GM23338 (cell line): ENCODE data around the gene VPS8. TPM values are rescaled to one million over a fixed set of nuclear protein-coding genes. Genes with fewer than 3 reads are reported as not detected.

Experiments used
- ATAC-seq: fragments of 200-7000 bp; cut with Tn5 transposase; 3 replicates; pipeline ENCODE4 v1.9.1; 2020
- DNase-seq: peaks from one replicate; pipeline ENCODE4 v3.0.0-alpha.2; 2015; ENCODE audit warnings: low spot score
- H2AFZ ChIP-seq: fragments of 200-600 bp; sonication (generic); 2 replicates; pipeline ENCODE4 v1.8.0; 2016; ENCODE audit warnings: antibody characterized with exemption, mild to moderate bottlenecking, moderate library complexity
- H3F3A ChIP-seq: fragments of 200-600 bp; sonication (generic); replicated peaks from 2 replicates; pipeline ENCODE4 v1.8.0; 2017; ENCODE audit warnings: antibody characterized with exemption, mixed run types, low read depth
- H3K27ac ChIP-seq: fragments of 200-600 bp; sonication (generic); 2 replicates; pipeline ENCODE4 v1.6.1; 2016; ENCODE audit warnings: low read depth
- H3K27me3 ChIP-seq: fragments of 200-600 bp; sonication (generic); 2 replicates; pipeline ENCODE4 v1.8.0; 2016; ENCODE audit warnings: mild to moderate bottlenecking, mixed run types, moderate library complexity; ENCODE audit not compliant: insufficient read depth
- H3K36me3 ChIP-seq: fragments of 200-600 bp; sonication (generic); 2 replicates; pipeline ENCODE4 v1.8.0; 2016; ENCODE audit warnings: mild to moderate bottlenecking; ENCODE audit not compliant: insufficient read depth
- H3K4me1 ChIP-seq: fragments of 200-600 bp; sonication (generic); 2 replicates; pipeline ENCODE4 v1.8.0; 2016; ENCODE audit warnings: mild to moderate bottlenecking, moderate library complexity; ENCODE audit not compliant: insufficient read depth
- H3K4me2 ChIP-seq: fragments of 200-600 bp; sonication (generic); 2 replicates; pipeline ENCODE4 v1.7.1; 2017; ENCODE audit warnings: mixed run types
- H3K4me3 ChIP-seq: fragments of 200-600 bp; sonication (generic); 2 replicates; pipeline ENCODE4 v1.6.1; 2016; ENCODE audit warnings: mixed run types
- H3K79me2 ChIP-seq: fragments of 200-600 bp; sonication (generic); replicated peaks from 2 replicates; pipeline ENCODE4 v1.8.0; 2017; ENCODE audit warnings: mild to moderate bottlenecking; ENCODE audit not compliant: insufficient read depth
- H3K9me2 ChIP-seq: fragments of 200-600 bp; sonication (generic); 2 replicates; pipeline ENCODE4 v1.8.0; 2017; ENCODE audit not compliant: insufficient read depth
- H4K20me1 ChIP-seq: fragments of 200-600 bp; sonication (generic); replicated peaks from 2 replicates; pipeline ENCODE4 v1.8.0; 2017; ENCODE audit warnings: mild to moderate bottlenecking; ENCODE audit not compliant: insufficient read depth
- H3K27ac Mint-ChIP-seq: 2 replicates; pipeline ENCODE4 v1.8.0; 2020; ENCODE audit warnings: inconsistent platforms, mild to moderate bottlenecking, moderate library complexity, mixed read lengths
- H3K27me3 Mint-ChIP-seq: 3 replicates; pipeline ENCODE4 v1.8.0; 2022; ENCODE audit warnings: low read depth, mild to moderate bottlenecking, moderate library complexity, mixed read lengths, inconsistent platforms; ENCODE audit not compliant: insufficient read depth, poor library complexity
- H3K36me3 Mint-ChIP-seq: 3 replicates; pipeline ENCODE4 v1.8.0; 2021; ENCODE audit warnings: low read depth, mild to moderate bottlenecking, inconsistent platforms, moderate library complexity, mixed read lengths
- H3K4me1 Mint-ChIP-seq: 3 replicates; pipeline ENCODE4 v1.8.0; 2020; ENCODE audit warnings: mild to moderate bottlenecking, inconsistent platforms, mixed read lengths
- H3K4me3 Mint-ChIP-seq: 3 replicates; pipeline ENCODE4 v1.8.0; 2021; ENCODE audit warnings: moderate library complexity, mild to moderate bottlenecking, inconsistent platforms, mixed read lengths
- H3K9me3 Mint-ChIP-seq: 3 replicates; pipeline ENCODE4 v1.8.0; 2020; ENCODE audit warnings: moderate library complexity, mild to moderate bottlenecking, inconsistent platforms, mixed read lengths
- CREB1 ChIP-seq: fragments of 250-450 bp; sonication (Bioruptor Pico); IDR thresholded peaks from 2 replicates; pipeline ENCODE4 v1.5.0; 2020; ENCODE audit warnings: low read depth, mild to moderate bottlenecking, moderate library complexity
- EZH2 ChIP-seq: fragments of 200-600 bp; sonication (generic); IDR thresholded peaks from one replicate; pipeline ENCODE4 v1.8.0; 2017; ENCODE audit warnings: antibody characterized with exemption, mild to moderate bottlenecking, low read depth; ENCODE audit not compliant: unreplicated experiment
- EZH2phosphoT487 ChIP-seq: fragments of 200-600 bp; sonication (generic); IDR thresholded peaks from one replicate; pipeline ENCODE4 v1.8.1; 2018; ENCODE audit warnings: antibody characterized with exemption; ENCODE audit not compliant: unreplicated experiment
- JUNB ChIP-seq: IDR thresholded peaks from one replicate; pipeline ENCODE4 v1.6.1; 2016; ENCODE audit warnings: antibody characterized with exemption; ENCODE audit not compliant: unreplicated experiment
- NANOG ChIP-seq: IDR thresholded peaks from 2 replicates; pipeline ENCODE4 v1.6.1; 2016; ENCODE audit warnings: antibody characterized with exemption, borderline replicate concordance
- POLR2AphosphoS5 ChIP-seq: IDR thresholded peaks from 2 replicates; pipeline ENCODE4 v1.6.1; 2016; ENCODE audit warnings: antibody characterized with exemption, low read depth
- STAT1 ChIP-seq: IDR thresholded peaks from one replicate; pipeline ENCODE4 v1.6.1; 2016; ENCODE audit warnings: antibody characterized with exemption; ENCODE audit not compliant: unreplicated experiment
- ZNF114 ChIP-seq: fragments of 250-450 bp; sonication (Bioruptor Pico); IDR thresholded peaks from 2 replicates; pipeline ENCODE4 v1.5.0; 2020; ENCODE audit warnings: mild to moderate bottlenecking, moderate library complexity
- ZNF331 ChIP-seq: fragments of 250-450 bp; sonication (Bioruptor Pico); IDR thresholded peaks from 2 replicates; pipeline ENCODE4 v1.5.0; 2020; ENCODE audit warnings: low read depth, mild to moderate bottlenecking, moderate library complexity
- polyA plus RNA-seq: library from polyadenylated mRNA; unstranded; fragments of >200 nt; fragmentation: Nextera tagmentation; extraction: Ambion mirVana; gene quantifications from 2 replicates; pipeline ENCODE4 v1.2.1, GENCODE V29; 2016
- total RNA-seq: library from RNA; depleted of rRNA; stranded (reverse); fragments of >200 nt; shearing (Covaris generic); gene quantifications from 2 replicates; pipeline ENCODE4 v1.2.3, GENCODE V29; 2014
- TF ChIP-seq, protein P1 (sequence below): fragments of 250-450 bp; sonication (Bioruptor Pico); IDR thresholded peaks from 2 replicates; pipeline ENCODE4 v1.5.0; 2020; ENCODE audit warnings: mild to moderate bottlenecking, moderate library complexity
- TF ChIP-seq, protein P2 (sequence below): IDR thresholded peaks from 2 replicates; pipeline ENCODE4 v1.6.1; 2016; ENCODE audit warnings: antibody characterized with exemption
- TF ChIP-seq, protein P3 (sequence below), 2 experiments: fragments of 200-600 bp in 1 of 2; sonication (generic) in 1 of 2; conservative IDR thresholded peaks; 2 replicates each; pipeline versions ENCODE4 v1.5.1 to v1.6.1; 2016 to 2017; ENCODE audit warnings: antibody characterized with exemption in 2 of 2, low read depth in 2 of 2, mild to moderate bottlenecking in 2 of 2, moderate library complexity in 1 of 2
- TF ChIP-seq, protein P4 (sequence below): IDR thresholded peaks from one replicate; pipeline ENCODE4 v1.6.1; 2018; ENCODE audit warnings: antibody characterized with exemption; ENCODE audit not compliant: unreplicated experiment

Gene VPS8
- total and polyA plus RNA-seq, 2 experiments from 2014 or later, result 17.3 to 45.5 TPM

DNA sequence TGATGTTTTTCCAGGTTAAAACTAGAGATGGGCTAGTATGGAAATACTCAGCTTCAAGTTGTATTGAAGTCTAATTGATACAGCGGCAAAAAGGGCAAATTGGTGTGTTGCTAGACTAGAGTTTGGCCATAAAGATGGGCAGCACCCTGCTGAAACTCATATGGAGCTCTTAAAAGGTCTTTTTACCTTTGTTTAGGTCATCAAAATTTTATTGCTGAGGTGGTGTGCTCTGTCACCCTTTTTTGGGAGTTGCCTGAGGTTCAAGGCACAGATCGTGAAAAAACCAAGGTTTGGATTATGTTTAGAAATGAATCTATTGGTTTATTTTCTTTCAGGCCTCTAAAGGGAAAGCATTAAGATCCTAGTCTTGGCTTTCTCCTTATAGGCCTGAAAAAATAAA is 38.2 kb downstream of the VPS8 start:
- Histone ChIP-seq H3K4me2 (no peak overlapping the region), H3K27me3 (no peaks in the 10 kb centered on the region), H3K9me2 (no peaks in the 10 kb centered on the region), H2AFZ (no peak overlapping the region), H3K79me2 (no peaks in the 10 kb centered on the region), H3K27ac (no peak overlapping the region), H3K4me1 (no peaks in the 10 kb centered on the region), H3K36me3 (no peaks in the 10 kb centered on the region), H3K4me3 (no peak overlapping the region), H4K20me1 (no peaks in the 10 kb centered on the region), H3F3A (no peaks in the 10 kb centered on the region)
- no peak overlapping the region for H3K27ac Mint-ChIP-seq
- no peak overlapping the region for H3K4me3 Mint-ChIP-seq
- no peaks in the 10 kb centered on the region for H3K36me3 Mint-ChIP-seq
- H3K4me1 Mint-ChIP-seq, result no peaks in the 10 kb centered on the region
- H3K27me3 Mint-ChIP-seq, result no peaks in the 10 kb centered on the region
- DNase-seq (no peak), ATAC-seq (no peak)
- H3K9me3 Mint-ChIP-seq, result no peaks in the 10 kb centered on the region
- no peak for TF ChIP-seq EZH2
- TF ChIP-seq, protein P1, sequence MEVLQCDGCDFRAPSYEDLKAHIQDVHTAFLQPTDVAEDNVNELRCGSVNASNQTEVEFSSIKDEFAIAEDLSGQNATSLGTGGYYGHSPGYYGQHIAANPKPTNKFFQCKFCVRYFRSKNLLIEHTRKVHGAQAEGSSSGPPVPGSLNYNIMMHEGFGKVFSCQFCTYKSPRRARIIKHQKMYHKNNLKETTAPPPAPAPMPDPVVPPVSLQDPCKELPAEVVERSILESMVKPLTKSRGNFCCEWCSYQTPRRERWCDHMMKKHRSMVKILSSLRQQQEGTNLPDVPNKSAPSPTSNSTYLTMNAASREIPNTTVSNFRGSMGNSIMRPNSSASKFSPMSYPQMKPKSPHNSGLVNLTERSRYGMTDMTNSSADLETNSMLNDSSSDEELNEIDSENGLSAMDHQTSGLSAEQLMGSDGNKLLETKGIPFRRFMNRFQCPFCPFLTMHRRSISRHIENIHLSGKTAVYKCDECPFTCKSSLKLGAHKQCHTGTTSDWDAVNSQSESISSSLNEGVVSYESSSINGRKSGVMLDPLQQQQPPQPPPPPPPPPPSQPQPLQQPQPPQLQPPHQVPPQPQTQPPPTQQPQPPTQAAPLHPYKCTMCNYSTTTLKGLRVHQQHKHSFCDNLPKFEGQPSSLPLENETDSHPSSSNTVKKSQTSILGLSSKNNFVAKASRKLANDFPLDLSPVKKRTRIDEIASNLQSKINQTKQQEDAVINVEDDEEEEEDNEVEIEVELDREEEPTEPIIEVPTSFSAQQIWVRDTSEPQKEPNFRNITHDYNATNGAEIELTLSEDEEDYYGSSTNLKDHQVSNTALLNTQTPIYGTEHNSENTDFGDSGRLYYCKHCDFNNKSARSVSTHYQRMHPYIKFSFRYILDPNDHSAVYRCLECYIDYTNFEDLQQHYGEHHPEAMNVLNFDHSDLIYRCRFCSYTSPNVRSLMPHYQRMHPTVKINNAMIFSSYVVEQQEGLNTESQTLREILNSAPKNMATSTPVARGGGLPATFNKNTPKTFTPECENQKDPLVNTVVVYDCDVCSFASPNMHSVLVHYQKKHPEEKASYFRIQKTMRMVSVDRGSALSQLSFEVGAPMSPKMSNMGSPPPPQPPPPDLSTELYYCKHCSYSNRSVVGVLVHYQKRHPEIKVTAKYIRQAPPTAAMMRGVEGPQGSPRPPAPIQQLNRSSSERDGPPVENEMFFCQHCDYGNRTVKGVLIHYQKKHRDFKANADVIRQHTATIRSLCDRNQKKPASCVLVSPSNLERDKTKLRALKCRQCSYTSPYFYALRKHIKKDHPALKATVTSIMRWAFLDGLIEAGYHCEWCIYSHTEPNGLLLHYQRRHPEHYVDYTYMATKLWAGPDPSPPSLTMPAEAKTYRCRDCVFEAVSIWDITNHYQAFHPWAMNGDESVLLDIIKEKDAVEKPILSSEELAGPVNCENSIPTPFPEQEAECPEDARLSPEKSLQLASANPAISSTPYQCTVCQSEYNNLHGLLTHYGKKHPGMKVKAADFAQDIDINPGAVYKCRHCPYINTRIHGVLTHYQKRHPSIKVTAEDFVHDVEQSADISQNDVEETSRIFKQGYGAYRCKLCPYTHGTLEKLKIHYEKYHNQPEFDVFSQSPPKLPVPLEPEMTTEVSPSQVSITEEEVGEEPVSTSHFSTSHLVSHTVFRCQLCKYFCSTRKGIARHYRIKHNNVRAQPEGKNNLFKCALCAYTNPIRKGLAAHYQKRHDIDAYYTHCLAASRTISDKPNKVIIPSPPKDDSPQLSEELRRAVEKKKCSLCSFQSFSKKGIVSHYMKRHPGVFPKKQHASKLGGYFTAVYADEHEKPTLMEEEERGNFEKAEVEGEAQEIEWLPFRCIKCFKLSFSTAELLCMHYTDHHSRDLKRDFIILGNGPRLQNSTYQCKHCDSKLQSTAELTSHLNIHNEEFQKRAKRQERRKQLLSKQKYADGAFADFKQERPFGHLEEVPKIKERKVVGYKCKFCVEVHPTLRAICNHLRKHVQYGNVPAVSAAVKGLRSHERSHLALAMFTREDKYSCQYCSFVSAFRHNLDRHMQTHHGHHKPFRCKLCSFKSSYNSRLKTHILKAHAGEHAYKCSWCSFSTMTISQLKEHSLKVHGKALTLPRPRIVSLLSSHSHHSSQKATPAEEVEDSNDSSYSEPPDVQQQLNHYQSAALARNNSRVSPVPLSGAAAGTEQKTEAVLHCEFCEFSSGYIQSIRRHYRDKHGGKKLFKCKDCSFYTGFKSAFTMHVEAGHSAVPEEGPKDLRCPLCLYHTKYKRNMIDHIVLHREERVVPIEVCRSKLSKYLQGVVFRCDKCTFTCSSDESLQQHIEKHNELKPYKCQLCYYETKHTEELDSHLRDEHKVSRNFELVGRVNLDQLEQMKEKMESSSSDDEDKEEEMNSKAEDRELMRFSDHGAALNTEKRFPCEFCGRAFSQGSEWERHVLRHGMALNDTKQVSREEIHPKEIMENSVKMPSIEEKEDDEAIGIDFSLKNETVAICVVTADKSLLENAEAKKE (CRISPR knock-in tag), result no peak
- TF ChIP-seq JUNB, result no peak
- TF ChIP-seq STAT1, result no peak
- TF ChIP-seq, protein P2, sequence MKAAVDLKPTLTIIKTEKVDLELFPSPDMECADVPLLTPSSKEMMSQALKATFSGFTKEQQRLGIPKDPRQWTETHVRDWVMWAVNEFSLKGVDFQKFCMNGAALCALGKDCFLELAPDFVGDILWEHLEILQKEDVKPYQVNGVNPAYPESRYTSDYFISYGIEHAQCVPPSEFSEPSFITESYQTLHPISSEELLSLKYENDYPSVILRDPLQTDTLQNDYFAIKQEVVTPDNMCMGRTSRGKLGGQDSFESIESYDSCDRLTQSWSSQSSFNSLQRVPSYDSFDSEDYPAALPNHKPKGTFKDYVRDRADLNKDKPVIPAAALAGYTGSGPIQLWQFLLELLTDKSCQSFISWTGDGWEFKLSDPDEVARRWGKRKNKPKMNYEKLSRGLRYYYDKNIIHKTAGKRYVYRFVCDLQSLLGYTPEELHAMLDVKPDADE, result no peak
- TF ChIP-seq CREB1 (CRISPR knock-in tag), result no peak
- TF ChIP-seq, protein P3, sequence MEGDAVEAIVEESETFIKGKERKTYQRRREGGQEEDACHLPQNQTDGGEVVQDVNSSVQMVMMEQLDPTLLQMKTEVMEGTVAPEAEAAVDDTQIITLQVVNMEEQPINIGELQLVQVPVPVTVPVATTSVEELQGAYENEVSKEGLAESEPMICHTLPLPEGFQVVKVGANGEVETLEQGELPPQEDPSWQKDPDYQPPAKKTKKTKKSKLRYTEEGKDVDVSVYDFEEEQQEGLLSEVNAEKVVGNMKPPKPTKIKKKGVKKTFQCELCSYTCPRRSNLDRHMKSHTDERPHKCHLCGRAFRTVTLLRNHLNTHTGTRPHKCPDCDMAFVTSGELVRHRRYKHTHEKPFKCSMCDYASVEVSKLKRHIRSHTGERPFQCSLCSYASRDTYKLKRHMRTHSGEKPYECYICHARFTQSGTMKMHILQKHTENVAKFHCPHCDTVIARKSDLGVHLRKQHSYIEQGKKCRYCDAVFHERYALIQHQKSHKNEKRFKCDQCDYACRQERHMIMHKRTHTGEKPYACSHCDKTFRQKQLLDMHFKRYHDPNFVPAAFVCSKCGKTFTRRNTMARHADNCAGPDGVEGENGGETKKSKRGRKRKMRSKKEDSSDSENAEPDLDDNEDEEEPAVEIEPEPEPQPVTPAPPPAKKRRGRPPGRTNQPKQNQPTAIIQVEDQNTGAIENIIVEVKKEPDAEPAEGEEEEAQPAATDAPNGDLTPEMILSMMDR (conservative IDR thresholded peaks at IDR 0.05; ENCODE audit: low read depth in 2 of 2), result no peak
- TF ChIP-seq, protein P4, sequence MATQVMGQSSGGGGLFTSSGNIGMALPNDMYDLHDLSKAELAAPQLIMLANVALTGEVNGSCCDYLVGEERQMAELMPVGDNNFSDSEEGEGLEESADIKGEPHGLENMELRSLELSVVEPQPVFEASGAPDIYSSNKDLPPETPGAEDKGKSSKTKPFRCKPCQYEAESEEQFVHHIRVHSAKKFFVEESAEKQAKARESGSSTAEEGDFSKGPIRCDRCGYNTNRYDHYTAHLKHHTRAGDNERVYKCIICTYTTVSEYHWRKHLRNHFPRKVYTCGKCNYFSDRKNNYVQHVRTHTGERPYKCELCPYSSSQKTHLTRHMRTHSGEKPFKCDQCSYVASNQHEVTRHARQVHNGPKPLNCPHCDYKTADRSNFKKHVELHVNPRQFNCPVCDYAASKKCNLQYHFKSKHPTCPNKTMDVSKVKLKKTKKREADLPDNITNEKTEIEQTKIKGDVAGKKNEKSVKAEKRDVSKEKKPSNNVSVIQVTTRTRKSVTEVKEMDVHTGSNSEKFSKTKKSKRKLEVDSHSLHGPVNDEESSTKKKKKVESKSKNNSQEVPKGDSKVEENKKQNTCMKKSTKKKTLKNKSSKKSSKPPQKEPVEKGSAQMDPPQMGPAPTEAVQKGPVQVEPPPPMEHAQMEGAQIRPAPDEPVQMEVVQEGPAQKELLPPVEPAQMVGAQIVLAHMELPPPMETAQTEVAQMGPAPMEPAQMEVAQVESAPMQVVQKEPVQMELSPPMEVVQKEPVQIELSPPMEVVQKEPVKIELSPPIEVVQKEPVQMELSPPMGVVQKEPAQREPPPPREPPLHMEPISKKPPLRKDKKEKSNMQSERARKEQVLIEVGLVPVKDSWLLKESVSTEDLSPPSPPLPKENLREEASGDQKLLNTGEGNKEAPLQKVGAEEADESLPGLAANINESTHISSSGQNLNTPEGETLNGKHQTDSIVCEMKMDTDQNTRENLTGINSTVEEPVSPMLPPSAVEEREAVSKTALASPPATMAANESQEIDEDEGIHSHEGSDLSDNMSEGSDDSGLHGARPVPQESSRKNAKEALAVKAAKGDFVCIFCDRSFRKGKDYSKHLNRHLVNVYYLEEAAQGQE, result no peak
- no peak for TF ChIP-seq ZNF114 (CRISPR knock-in tag)
- no peak for TF ChIP-seq EZH2phosphoT487
- no peak for TF ChIP-seq ZNF331 (CRISPR knock-in tag)
- TF ChIP-seq POLR2AphosphoS5, result no peak
- TF ChIP-seq NANOG, result no peak
